ENCODE results near the gene LRBA.

DNA sequence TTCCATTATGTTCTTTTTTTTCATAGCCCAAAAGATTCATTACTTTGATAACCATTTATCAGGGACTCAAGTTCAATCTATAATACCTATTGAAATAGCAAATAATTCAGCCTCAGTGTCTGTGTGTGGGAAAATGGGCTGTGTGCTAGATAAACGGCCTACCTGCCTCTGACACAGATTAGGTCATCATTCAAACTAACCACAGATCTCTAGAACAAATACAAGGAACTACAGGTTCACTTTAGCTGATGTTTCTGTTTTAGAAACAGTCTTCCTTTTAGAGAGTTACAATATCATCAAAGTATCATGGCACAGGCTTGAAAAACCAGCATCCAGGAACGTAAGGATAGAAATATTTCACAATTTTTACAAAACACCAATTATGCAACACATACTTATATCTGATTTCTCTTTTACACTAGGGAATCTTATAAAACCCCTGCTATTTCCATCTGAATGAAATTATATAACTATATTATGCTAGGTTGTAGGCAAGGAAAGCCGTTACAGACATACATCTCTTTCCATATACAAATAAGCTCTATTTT lies 489.7 kb downstream of the LRBA start:
- TF ChIP-seq, protein P1, sequence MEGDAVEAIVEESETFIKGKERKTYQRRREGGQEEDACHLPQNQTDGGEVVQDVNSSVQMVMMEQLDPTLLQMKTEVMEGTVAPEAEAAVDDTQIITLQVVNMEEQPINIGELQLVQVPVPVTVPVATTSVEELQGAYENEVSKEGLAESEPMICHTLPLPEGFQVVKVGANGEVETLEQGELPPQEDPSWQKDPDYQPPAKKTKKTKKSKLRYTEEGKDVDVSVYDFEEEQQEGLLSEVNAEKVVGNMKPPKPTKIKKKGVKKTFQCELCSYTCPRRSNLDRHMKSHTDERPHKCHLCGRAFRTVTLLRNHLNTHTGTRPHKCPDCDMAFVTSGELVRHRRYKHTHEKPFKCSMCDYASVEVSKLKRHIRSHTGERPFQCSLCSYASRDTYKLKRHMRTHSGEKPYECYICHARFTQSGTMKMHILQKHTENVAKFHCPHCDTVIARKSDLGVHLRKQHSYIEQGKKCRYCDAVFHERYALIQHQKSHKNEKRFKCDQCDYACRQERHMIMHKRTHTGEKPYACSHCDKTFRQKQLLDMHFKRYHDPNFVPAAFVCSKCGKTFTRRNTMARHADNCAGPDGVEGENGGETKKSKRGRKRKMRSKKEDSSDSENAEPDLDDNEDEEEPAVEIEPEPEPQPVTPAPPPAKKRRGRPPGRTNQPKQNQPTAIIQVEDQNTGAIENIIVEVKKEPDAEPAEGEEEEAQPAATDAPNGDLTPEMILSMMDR (IDR thresholded peaks at IDR 0.05; ENCODE audit: low read length), result no peak
- TF ChIP-seq EZH2 (IDR thresholded peaks at IDR 0.05; ENCODE audit: borderline replicate concordance, low read length), result no peak

Measured in OCI-LY1 (cell line).